H1 (cell line): Measurements from ENCODE around the gene THEMIS. TPM values are rescaled to one million over a fixed set of nuclear protein-coding genes. Genes with fewer than 3 reads are reported as not detected.

Experiments
- JUN ChIP-seq: IDR thresholded peaks from 2 replicates; pipeline ENCODE4 v1.6.1; 2011; ENCODE audit warnings: low read depth, mild to moderate bottlenecking, improper control_type of control experiment, low read length
- JUND ChIP-seq: IDR thresholded peaks from 2 replicates; pipeline ENCODE4 v1.6.1; 2011; ENCODE audit warnings: mild to moderate bottlenecking, improper control_type of control experiment, low read length
- KDM1A ChIP-seq: fragments of 200-600, 300-600 bp; sonication (generic); IDR thresholded peaks from 2 replicates; pipeline ENCODE4 v1.7.1; 2016; ENCODE audit warnings: mild to moderate bottlenecking, low read length, borderline replicate concordance
- MAFK ChIP-seq: IDR thresholded peaks from 2 replicates; pipeline ENCODE4 v1.6.1; 2012; ENCODE audit warnings: low read depth, mild to moderate bottlenecking, improper control_type of control experiment, low read length
- RXRA ChIP-seq: IDR thresholded peaks from 2 replicates; pipeline ENCODE4 v1.6.1; 2011; ENCODE audit warnings: low read depth, mild to moderate bottlenecking, low read length, moderate library complexity; ENCODE audit not compliant: insufficient read depth
- SP1 ChIP-seq: IDR thresholded peaks from 2 replicates; pipeline ENCODE4 v1.6.1; 2011; ENCODE audit warnings: low read depth, low read length
- SP2 ChIP-seq: IDR thresholded peaks from 2 replicates; pipeline ENCODE4 v1.6.1; 2012; ENCODE audit warnings: mild to moderate bottlenecking, low read length, inconsistent platforms
- TAF7 ChIP-seq: optimal IDR thresholded peaks from 2 replicates; pipeline ENCODE3; 2011; ENCODE audit warnings: low read depth, mild to moderate bottlenecking, inconsistent platforms, low read length, moderate library complexity, borderline replicate concordance
- polyA plus RNA-seq, 7 experiments: library from polyadenylated mRNA; depleted of rRNA in 3 of 7; stranded (reverse) in 5 of 7; unstranded in 2 of 7; fragments of >200 nt in 5 of 7; fragments of 200-250 nt in 2 of 7; gene quantifications; 1 replicate in 5 of 7; 2 replicates in 1 of 7; 4 replicates in 1 of 7; pipeline versions ENCODE4 v1.2.1 to v1.2.3, GENCODE V29; 2011 to 2013; ENCODE audit warnings: missing spikeins in 2 of 7, mixed read lengths in 2 of 7
- total RNA-seq: library from RNA; stranded (reverse); fragmentation: NEBNext Ultra II Directional; extraction: Animal tissue kit (Norgen Biotek cat#: 25700); gene quantifications from 2 replicates; pipeline ENCODE4 v1.2.1, GENCODE V29; 2021

Gene THEMIS
- total and polyA plus RNA-seq, 2 of the 8 experiments (the other 6 are each of a cell fraction or from before 2014, with no cell fraction given), result not detected

DNA sequence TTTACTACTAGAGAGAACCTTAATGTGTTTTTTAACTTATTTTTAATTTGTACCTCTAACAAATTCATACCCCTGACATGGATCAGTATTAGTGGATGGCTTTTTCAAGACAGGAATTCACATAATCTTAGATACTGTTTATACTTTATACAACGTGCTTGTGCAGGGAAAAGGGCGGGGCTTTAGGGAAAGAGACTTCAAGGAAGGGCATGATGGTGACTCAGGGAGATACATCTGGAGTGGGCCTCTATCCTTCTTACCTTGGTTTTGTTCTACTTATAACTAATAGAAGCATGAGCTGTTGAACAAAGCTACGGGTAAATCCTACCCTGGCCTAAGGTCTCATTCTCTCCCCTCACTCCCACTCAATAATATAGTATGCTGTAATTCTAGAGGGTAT lies 163.1 kb downstream of the THEMIS start (continued):
- TF ChIP-seq SP2 (no peak), SP1 (no peak), RXRA (no peak), JUN (no peak), MAFK (no peak), JUND (no peak), TAF7 (no peak), KDM1A (no peak)
- TF ChIP-seq, all 59 proteins: peak for 0
